ENCODE measurements around the gene BBS1. TPM values are rescaled to one million over a fixed set of nuclear protein-coding genes. Genes with fewer than 3 reads are reported as not detected.

The BBS1 gene
- polyA plus RNA-seq (2011; rRNA removed), result 12.5 and 14.7 TPM in 2 replicates
- 13.3 and 13.9 TPM in 2 replicates for polyA plus RNA-seq (2012; cell fraction: cytosol; rRNA removed)
- polyA plus RNA-seq (2012; cell fraction: nucleus; rRNA removed), result 39.7 and 42.5 TPM in 2 replicates
- polyA plus RNA-seq (2017; fragmentation: RNase III; extraction: RNeasy Plus Mini Kit Qiagen cat#74134 plus additional on column Dnase treatment), result 10.9 to 13.4 TPM (median 12.5 TPM) in 3 replicates
- polyA minus RNA-seq (2011; rRNA and poly(A)+ RNA removed), result 22.1 and 25.1 TPM in 2 replicates

GRCh38 chr11:66510271-66510989, at the start of gene BBS1:
Gene BBS1 (plus strand): TSS chr11:66510635. CDS start chr11:66510660, 25 bp downstream.
- DNase-seq (ENCODE audit: low read depth in 1 of 2, low spot score in 1 of 2) (peak; percentile 82 to 93), FAIRE-seq (no peak), ATAC-seq (peak; percentile 97 to 99)
- H3K9me3 ChIP-seq, result no peaks in the 10 kb centered on the region
- H3K4me3 ChIP-seq, result peak within 1 kb of the TSS; percentile 75
- 4% methylated on average over 21 of the region's 31 CpGs for WGBS (ENCODE audit: missing lambda C conversion rate)
- peak within 1 kb of the TSS; percentile 77 to 84 for H3K27ac ChIP-seq
- peaks cover 9% of the 10 kb centered on the region; the same call in 2 of the 3 replicates for H3K4me1 ChIP-seq
- ChIA-PET POLR2A (interaction anchor here (0.6 to 2.0 kb wide), 4 partner anchors 30 to 106 kb away, joined by 3 to 20 read pairs (median 5); partner anchors contain the start of genes CCDC87, CCS, DPP3 and RBM14), CTCF (interaction anchor here (0.9 to 1.7 kb wide), 3 partner anchors 22 to 82 kb away, joined by 3 to 4 read pairs (median 3); partner anchors contain the start of genes CCDC87 and CCS)
- peak within 1 kb of the TSS; percentile 86 for H3K4me2 ChIP-seq
- TF ChIP-seq EHF (CRISPR knock-in tag; IDR thresholded peaks at IDR 0.05) (no peak), ESRRA (IDR thresholded peaks at IDR 0.05; ENCODE audit: borderline replicate concordance, low read length) (no peak), POLR2A (IDR thresholded peaks at IDR 0.05; ENCODE audit: low read length) (peak; percentile 70), EHMT2 (IDR thresholded peaks at IDR 0.05; ENCODE audit: low read depth) (no peak), RNF2 (IDR thresholded peaks at IDR 0.05; ENCODE audit: borderline replicate concordance, low read depth) (no peak), KDM5A (IDR thresholded peaks at IDR 0.05) (peak; percentile 98), HES2 (IDR thresholded peaks at IDR 0.05) (no peak), CEBPB (IDR thresholded peaks at IDR 0.05) (no peak), PBX3 (IDR thresholded peaks at IDR 0.05) (peak; percentile 57), MAZ (IDR thresholded peaks at IDR 0.05; ENCODE audit: borderline replicate concordance, low read depth, low read length) (0 out of 2 replicates have a peak, but pooled peaks have one; percentile 34), ZFP36 (IDR thresholded peaks at IDR 0.05; ENCODE audit: borderline replicate concordance, partially characterized antibody) (no peak), PHF8 (IDR thresholded peaks at IDR 0.05; ENCODE audit: borderline replicate concordance, low read depth) (peak; percentile 72; the same call in 1 of the 2 replicates), HOXB13 (CRISPR knock-in tag; IDR thresholded peaks at IDR 0.05; ENCODE audit: low read depth) (no peak), FOSL2 (IDR thresholded peaks at IDR 0.05) (no peak), FOSL2 (CRISPR knock-in tag; IDR thresholded peaks at IDR 0.05) (no peak), SREBF2 (IDR thresholded peaks at IDR 0.05) (no peak), RAD21 (conservative IDR thresholded peaks at IDR 0.05 in 1 of 2, IDR thresholded peaks at IDR 0.05 in 1 of 2) (no peak), JUN (IDR thresholded peaks at IDR 0.05) (peak; percentile 65 to 82; a peak in 4 of 5 replicates), E2F6 (IDR thresholded peaks at IDR 0.05; ENCODE audit: borderline replicate concordance, low read depth) (no peak), FOSB (CRISPR knock-in tag; IDR thresholded peaks at IDR 0.05) (no peak), GATA3 (IDR thresholded peaks at IDR 0.05; ENCODE audit: borderline replicate concordance) (peak; percentile 37; the same call in 1 of the 2 replicates), NFE2L2 (conservative IDR thresholded peaks at IDR 0.05; ENCODE audit: low read length) (no peak), USF2 (IDR thresholded peaks at IDR 0.05) (no peak), MYC (IDR thresholded peaks at IDR 0.05; ENCODE audit: borderline replicate concordance, low read length) (no peak), CHD4 (IDR thresholded peaks at IDR 0.05; ENCODE audit: borderline replicate concordance) (no peak), CBX2 (IDR thresholded peaks at IDR 0.05; ENCODE audit: borderline replicate concordance, low read depth) (no peak), MAFK (IDR thresholded peaks at IDR 0.05; ENCODE audit: partially characterized antibody) (no peak), POLR2AphosphoS2 (conservative IDR thresholded peaks at IDR 0.05; ENCODE audit: low read length) (no peak), REST (IDR thresholded peaks at IDR 0.05) (no peak), BHLHE40 (IDR thresholded peaks at IDR 0.05; ENCODE audit: low read depth, low read length) (no peak), SMC3 (IDR thresholded peaks at IDR 0.05) (no peak), NR3C1 (IDR thresholded peaks at IDR 0.05) (no peak), MAX (IDR thresholded peaks at IDR 0.05) (peak; percentile 74), HOXB5 (CRISPR knock-in tag; IDR thresholded peaks at IDR 0.05) (no peak), RCOR1 (IDR thresholded peaks at IDR 0.05; ENCODE audit: low read depth, low read length) (no peak)
